Adipose tissue (tissue), 3 donors: ENCODE data around the gene SOX6. TPM values are rescaled to one million over a fixed set of nuclear protein-coding genes. Genes with fewer than 3 reads are reported as not detected.
"Not testable (repeated sequence)": the region's sequence is repeated elsewhere in the genome, so short reads cannot be mapped to it uniquely, and the experiment has no call there.

Experiments used
- H3K27ac ChIP-seq: one replicate; pipeline ENCODE4 v1.5.1; 2013; ENCODE audit warnings: low read depth, low read length
- WGBS, 3 donors: extraction: QIAGEN DNeasy Blood & Tissue Kit; methylation state at CpG; one replicate each; pipeline ENCODE4 v1.1.7; 2013; 5-methylcytosine and 5-hydroxymethylcytosine counted together
- polyA plus RNA-seq, 3 donors: library from polyadenylated mRNA; stranded (reverse); fragments of 200-250 nt; gene quantifications; one replicate each; pipeline ENCODE4 v1.2.3, GENCODE V29; 2013
- donor health status: healthy with polysubstance abuse.
- donor health status: Bipolar disorder and iron deficiency.
- donor health status: healthy.

Gene SOX6
- polyA plus RNA-seq = 1 to 10 TPM; 1.3 to 3.2 (median 1.7) TPM

DNA sequence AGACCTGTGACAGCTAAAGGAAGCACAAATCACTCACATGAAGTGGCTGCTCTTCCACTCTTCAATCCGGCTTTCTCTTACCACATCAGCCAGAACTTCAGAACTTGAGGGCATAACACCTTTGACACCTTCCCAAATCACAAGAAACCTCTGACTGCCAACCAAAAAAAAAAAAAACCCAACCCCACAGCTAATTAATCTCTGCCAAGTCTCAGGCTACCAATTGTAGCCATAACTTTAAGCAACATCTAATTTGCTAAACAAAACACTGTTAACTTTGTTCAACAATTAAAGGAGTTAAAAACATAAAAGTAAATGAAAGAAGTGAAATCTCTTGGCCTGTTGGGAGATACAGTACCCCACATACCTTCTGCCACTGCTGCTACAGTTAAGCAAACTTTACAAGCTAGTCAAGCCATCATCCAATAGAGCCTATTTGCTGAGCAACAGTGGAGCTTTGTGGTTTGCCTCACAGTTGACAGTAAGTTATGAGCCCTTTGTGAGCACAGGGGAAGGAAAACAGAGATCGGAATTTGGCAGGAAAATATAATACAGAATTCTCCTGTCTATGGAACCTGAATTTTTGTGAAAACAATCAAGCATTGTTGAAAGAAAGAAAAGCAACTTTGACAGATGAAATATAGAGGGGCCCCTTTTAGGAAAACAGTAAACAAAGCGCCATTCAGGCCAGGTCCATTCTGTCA, at the start of gene SOX6:
TSS of gene SOX6 (minus strand) at position 490 of the 704 bp plus-strand sequence. CDS start 15,298 bp downstream, outside the sequence.
- WGBS, 3 donors = 40 to 65% (median 46%) methylated on average over 3 of the region's 3 CpGs
- H3K27ac ChIP-seq = no peak within 1 kb of the TSS

DNA sequence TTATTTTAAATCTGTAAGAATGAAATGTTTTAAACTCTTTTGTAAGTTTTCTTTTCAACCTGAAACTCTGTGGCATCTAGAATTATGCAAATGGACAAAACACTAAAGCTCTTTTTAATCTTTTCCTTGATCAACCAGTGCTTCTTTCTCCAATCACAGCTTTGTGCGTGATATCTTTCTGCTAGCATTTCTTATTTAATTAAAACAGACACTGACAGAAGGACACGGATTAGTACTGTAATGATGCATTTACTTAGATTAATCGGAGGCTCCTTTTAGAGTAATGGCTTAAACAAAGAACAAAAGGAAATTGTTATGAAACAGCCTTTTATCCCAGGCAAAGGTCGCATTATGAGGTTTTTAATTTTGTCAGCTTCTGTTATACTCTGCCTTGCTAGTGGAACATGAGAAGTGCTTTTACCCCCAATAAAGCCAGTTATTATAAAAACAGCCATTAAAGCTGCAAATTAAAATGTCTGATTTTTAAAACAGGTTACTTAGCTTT, 48.5 kb upstream of the SOX6 start:
- WGBS, 3 donors = 72 to 79% (median 76%) methylated on average over 4 of the region's 4 CpGs

DNA sequence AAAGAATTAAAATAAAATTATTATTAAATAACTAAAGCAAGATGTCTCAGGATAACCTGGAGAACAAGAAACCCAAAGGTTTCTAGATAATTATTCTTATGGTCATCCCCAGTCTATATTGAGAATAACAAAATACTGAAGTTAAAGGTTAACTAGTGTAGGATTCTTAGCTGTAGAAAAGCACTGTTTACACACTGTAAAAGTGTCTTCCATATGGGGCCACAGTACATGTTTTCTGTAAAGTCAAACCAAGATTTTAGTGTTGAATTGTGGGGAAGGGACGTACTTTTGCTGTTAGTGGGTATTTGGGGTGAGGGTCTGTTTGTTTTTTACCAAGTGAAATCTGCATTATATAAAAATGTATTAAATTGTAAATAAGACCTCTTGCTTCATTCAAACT, 47.5 kb upstream of the SOX6 start:
- 76 to 94% (median 88%) methylated on average over 1 of the region's 1 CpG for WGBS, 3 donors
- no peak overlapping the region for H3K27ac ChIP-seq

More for the DNA sequence above, 48.5 kb upstream of the SOX6 start:
- no peak overlapping the region for H3K27ac ChIP-seq

DNA sequence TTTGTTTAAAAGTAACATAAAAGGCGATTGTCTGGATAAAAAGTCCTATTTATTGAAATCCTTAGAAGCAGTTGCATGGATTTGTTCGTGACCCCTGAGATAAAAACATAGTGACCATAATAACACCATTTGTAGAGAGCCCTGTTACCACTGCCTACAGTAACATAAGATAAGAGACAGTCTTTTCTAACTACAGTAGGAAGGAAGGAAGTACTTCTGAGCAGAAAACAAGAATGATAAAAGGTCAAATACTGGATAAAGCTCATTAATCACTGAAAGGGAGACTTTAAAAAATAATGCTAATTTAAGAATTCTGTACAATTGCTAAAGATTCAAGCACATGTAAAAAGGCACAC, 47.1 kb upstream of the SOX6 start:
- 55 to 73% (median 71%) methylated on average over 2 of the region's 2 CpGs for WGBS, 3 donors
- no peak overlapping the region for H3K27ac ChIP-seq

DNA sequence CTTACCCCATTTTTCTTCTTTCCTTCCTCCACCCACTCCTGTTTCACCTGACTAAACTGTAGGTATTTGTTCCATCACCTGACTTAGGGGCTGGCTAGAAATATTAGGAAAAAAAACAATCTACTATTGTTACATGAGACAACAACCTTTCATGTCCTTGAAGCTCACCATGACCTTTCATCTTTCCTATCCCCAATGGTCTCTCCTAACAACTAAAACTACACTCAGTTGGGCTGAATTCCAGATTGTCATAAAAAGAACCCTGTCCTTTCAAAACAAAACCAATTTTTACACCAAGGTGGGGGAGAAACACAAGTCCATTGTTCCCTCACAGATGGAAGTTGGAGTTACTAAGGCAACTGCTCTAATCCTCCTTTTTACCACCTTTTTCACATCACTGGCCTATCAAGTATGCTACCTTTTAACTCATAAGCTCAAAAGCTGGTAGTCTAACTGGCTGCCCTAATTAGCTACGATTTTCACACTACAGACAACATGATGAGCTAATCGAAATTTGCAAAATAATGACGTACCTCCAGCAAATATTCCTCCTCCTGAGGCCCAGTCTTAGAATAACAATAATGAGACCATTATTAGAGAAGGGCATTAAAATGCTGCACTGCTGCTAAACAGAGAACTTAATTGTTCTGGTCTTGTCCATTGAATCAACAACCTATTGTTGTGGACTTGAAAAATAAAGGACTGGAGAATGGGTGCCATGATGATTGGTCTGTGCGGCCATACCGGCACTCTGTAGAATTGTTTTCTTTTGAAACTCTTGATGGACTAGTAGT, 46.5 kb upstream of the SOX6 start:
- 81 to 85% (median 83%) methylated on average over 5 of the region's 5 CpGs for WGBS, 3 donors
- H3K27ac ChIP-seq = no peak overlapping the region

DNA sequence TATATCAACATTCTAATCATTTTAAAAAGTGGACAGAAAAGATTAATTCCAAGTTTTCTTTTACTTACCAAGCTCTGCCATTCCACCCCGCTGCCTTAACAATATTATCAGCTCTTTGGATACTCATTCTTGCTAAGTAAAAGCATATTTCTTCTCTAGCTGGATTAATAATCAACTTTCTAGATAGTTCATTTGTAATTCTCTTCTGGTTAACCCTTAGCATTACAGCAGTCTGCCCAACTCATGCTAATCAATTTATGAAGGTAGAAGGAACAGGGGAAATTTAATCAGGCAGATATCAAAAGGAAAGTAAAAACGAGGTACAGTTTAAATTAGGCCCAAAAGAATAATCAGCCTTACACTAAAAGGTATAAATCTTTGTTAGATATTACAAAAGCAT, 41.0 kb upstream of the SOX6 start:
- 18 to 71% (median 65%) methylated on average over 2 of the region's 2 CpGs for WGBS, 3 donors
- H3K27ac ChIP-seq = no peak overlapping the region

DNA sequence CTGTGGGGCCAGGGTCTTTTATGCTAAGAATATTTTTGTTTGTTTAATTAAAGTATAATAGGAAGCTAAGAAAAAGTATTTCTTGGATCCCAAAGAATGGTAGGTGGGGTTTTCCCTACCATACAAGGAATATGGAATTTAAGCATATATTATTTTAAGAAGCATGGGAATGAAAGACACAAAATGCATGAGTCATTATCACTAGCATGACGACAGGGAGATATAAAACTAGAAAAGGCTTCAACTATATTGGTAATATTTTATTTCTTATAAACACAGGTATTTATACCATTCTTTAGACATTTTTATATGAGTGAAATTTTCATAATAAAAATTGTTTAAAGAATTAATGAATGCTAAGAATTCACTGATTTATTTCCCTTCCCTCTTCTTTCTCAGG, 39.3 kb upstream of the SOX6 start:
- 26 to 82% (median 69%) methylated on average over 1 of the region's 1 CpG for WGBS, 3 donors
- no peak overlapping the region for H3K27ac ChIP-seq

DNA sequence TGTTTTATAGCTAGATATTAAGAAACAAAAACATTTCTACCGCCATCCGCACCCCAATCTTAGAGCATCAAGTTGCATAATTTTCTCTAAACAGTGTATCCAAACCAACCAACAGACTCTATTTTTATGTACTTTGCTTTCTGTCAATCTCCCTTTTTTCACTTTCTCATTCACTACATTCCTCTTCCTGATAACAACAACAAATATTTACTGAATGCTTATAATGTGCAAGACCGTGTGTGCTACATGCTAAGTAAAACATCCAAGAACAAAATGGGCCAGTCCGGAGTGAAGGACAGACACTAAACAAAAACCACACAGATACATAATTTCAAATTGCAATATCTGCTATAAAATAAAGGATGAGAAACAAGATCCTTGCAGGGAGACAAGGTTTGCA, 38.6 kb upstream of the SOX6 start:
- H3K27ac ChIP-seq = no peak overlapping the region
- 52 to 89% (median 87%) methylated on average over 4 of the region's 4 CpGs for WGBS, 3 donors

DNA sequence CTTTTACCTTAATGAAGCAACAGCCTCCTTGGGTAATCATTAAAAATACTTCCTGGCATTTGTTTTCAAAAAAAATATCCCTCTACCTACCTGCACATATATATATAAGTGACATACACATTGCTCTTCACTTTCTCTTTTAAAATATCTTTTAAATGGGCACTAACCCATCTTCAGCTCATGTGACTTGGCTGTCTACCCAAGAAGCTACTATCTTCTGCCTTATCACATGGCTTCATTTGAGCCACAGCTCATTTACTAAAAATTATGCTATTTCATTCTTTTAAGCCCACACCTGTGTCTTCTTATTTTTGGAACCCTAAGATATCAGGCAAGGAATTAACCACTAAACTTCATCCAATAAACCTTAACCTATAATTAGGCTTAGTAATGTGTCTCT, 37.0 kb upstream of the SOX6 start:
- H3K27ac ChIP-seq = no peak overlapping the region

DNA sequence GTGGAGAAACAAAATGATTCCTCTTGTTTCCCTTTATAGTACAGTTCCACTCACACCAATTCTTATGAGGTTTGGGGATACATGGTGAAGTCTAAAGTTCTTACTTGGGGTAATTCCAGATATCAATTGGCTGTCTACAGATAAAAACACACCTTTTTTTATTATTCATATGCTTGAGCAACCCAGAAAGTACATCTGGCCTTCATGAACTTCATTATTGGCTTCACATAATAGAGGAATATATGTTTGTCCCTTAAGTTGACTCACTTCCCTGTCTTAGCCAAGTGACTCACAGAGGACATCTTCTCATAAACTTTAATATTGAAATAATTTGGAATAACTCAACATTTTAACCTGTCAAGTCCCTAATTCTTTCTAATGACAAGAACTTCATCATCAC, 36.3 kb upstream of the SOX6 start:
- H3K27ac ChIP-seq = no peak overlapping the region

DNA sequence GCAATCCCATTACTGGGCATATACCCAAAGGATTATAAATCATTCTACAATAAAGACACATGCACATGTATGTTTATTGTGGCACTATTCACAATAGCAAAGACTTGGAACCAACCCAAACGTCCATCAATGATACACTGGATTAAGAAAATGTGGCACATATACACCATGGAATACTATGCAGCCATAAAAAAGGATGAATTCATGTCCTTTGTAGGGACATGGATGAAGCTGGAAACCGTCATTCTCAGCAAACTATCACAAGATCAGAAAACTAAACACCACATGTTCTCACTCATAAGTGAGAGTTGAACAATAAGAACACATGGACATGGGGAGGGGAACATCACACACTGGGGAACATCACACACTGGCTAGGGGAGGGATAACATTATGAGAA, 34.5 kb upstream of the SOX6 start:
- H3K27ac ChIP-seq = not testable (repeated sequence)
- WGBS, 3 donors = 61 to 77% (median 74%) methylated on average over 2 of the region's 2 CpGs

DNA sequence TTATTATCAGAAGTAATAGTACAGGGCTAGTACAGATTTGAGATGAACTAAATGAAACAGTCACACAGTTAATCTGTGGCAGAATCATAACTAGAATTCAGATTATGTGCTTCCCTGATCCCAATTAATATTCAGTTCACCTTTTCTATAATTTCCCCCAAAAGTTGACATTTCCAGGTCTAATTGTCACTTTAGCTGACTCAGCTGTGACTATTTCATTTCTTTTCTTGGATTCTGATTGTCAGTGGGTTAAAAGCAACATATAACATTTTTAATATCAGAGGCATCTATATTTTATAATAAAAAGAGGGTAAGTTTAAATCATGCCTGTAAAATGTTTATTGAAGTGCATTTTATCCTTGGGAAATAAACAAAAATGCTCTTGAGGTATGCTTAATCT, 28.8 kb upstream of the SOX6 start:
- no peak overlapping the region for H3K27ac ChIP-seq

DNA sequence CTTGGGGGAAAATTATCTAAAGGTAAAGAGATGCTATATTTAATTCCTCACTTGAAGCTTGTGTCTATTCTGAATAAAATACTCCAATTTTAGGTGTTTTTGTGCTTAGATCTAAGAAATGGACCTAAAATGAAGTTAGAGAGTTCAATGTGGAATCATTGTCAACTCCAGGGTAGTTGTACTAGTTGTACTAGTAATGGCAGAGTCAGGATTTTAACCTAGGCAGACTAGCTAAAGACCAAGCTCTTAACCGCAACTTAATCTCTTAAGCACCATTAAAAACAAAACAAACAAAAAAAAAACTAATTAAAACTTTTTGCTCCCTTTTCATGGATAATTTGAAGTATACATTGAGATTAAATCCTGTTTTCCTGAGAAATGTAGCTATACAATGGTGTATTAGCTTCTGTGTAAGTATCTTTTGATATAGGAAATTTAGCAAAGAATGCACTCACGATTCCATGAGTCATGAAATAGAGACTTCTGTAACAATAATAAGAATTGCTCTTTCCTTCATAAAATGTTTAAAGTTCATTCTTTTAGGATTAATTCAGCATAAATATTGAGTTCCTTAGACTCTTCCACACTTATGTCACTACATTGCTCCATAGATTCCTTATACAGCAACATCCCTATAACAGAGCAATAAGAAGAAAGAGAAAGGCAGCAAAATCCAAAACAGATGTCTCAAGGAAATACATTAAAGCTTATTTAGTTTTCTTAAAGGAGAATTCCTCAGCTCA, 26.5 kb upstream of the SOX6 start:
- no peak overlapping the region for H3K27ac ChIP-seq
- WGBS, 3 donors = 87 to 94% (median 92%) methylated on average over 2 of the region's 2 CpGs

DNA sequence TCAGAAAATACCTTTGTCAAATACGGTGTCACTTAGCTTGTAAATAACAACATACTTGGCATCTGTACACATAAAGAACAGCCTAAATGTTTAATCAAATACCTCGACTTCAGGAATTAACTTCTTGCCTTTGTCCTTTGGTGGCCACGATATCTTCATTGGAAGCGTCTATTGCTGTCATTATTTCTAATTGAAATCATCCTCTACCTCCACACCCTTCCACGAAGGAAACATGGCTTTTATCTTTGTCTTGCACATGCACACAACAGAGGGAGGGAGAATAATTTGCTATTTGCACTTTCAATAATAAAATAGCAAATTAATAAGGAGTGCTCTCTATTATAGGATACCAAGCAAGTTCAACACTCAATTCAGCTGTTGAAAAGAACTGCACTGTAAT, 25.8 kb upstream of the SOX6 start:
- WGBS, 3 donors = 78 to 85% (median 81%) methylated on average over 5 of the region's 5 CpGs
- no peak overlapping the region for H3K27ac ChIP-seq

DNA sequence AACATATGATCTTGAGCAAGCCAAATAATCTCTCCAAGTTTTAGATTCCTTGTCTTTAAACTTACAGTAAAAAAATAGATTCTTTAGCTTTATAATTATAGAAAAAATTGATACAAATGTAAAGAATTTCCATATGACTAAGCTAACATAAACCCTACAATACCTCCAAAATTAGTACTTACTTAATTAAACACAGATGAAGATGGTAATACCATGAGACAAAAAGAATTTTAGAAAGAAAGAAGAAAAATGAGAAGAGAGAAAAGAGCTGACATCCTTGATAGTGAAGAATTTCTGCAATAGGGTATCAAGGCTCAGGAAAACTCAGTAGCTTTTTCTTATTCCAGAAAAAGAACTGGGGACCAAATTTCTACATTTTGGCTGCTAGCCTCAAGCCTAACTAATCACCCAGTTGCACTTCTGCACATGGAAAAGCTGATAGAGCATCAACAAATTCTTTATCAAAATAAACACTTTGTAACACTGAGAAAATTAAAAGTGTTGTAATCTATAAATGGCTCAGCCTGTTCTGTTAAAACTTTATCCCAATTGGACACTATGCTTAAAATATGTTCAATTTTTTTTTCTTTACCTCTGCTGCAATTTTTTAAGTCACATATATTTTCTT, 24.7 kb upstream of the SOX6 start:
- no peak overlapping the region for H3K27ac ChIP-seq

DNA sequence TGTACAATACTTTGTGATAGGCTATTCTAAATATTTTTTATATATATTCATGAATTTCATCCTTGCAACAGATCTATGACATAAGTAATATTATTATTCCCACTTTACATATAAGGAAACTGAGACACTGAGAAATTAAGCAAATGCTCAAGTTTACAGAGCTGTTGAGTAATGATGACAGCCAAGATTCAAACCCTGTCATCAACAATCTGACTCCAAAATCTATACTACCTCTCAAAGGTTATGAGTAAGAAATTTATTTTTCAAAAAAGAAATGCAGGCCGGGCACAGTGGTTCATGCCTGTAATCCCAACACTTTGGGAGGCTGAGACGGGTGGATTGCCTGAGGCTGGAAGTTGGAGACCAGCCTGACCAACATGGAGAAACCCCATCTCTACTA, 22.6 kb upstream of the SOX6 start:
- 92 to 97% (median 95%) methylated on average over 2 of the region's 2 CpGs for WGBS, 3 donors
- no peak overlapping the region for H3K27ac ChIP-seq

DNA sequence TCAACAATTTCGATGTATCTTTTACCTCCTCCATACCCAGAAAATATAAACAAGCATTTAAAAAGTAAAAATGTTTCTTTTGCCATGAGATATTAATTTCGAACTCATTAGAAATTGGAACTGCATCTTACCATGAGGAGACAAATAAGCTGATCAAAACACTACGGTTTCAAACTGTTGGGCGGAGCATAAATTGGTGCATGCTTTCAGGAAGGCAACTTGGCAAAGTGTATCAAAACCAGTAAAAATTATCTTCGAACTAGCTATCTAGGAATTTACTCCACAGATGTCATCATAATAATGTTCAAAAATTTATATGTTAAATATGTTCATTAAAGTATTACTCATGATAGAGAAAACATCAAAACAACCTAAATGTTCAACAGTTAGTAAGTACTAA, 21.4 kb upstream of the SOX6 start:
- WGBS, 3 donors = 81 to 86% (median 82%) methylated on average over 5 of the region's 5 CpGs
- H3K27ac ChIP-seq = no peak overlapping the region

DNA sequence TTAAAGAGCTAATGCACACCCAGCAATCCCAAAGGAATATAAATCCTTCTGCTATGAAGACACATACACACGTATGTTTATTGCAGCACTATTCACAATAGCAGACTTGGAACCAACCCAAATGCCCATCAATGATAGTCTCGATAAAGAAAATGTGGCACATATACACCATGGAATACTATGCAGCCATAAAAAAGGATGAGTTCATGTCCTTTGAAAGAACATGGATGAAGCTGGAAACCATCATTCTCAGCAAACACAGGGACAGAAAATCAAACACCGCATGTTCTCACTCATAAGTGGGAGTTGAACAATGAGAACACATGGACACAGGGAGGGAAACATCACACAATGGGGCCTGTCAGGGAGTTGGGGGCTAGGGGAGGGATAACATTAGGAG, 19.3 kb upstream of the SOX6 start:
- 91 to 97% (median 96%) methylated on average over 3 of the region's 3 CpGs for WGBS, 3 donors
- not testable (repeated sequence) for H3K27ac ChIP-seq

DNA sequence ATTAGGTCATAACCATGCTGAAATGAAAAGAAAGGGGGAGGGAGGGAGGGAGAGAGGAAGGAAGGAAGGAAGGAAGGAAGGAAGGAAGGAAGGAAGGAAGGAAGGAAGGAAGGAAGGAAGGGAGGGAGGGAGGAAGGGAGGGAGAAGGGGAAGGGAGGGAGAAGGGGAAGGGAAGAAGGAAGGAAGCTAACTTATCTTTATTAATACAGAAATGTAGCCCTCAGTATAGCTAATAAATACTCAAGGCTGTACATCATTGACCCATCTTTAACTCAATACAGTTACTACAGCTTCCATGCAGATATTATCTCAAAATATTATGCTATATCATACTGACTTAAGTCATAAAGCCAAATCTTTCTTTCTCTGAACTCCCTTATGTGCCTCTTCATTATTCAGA, 17.4 kb upstream of the SOX6 start:
- H3K27ac ChIP-seq = no peak overlapping the region
